Uterus (tissue), 2 donors: ENCODE data around the gene UGT2B17.

Experiments
- CTCF ChIP-seq, 4 experiments: fragments of 200-600 bp in 2 of 4; fragments of 450-650 bp in 2 of 4; sonication (generic) in 2 of 4; IDR thresholded peaks; one replicate each; pipeline ENCODE4 v1.5.1; 2016 to 2019; ENCODE audit warnings: antibody characterized with exemption in 4 of 4, mild to moderate bottlenecking in 2 of 4, moderate library complexity in 1 of 4
- POLR2A ChIP-seq, 2 donors: fragments of 450-650 bp; IDR thresholded peaks; one replicate each; pipeline ENCODE4 v1.6.1; 2016; ENCODE audit warnings: antibody characterized with exemption in 2 of 2, mild to moderate bottlenecking in 1 of 2, moderate library complexity in 1 of 2

- TF ChIP-seq POLR2A (IDR thresholded peaks at IDR 0.05) (no peak), CTCF (IDR thresholded peaks at IDR 0.05) (no peak)
Observed at GRCh38 chr4:68489338-68489737, 86.8 kb downstream of the UGT2B17 start.
